ENCODE measurements around the gene CTNNA2. TPM values are rescaled to one million over a fixed set of nuclear protein-coding genes. Genes with fewer than 3 reads are reported as not detected.
A peak's percentile ranks its signal among the peaks of the same experiment; 100 is the strongest.

Gene CTNNA2
- total and polyA plus RNA-seq, 2 of the 8 experiments (the other 6 are each of a cell fraction or from before 2014, with no cell fraction given): 3.9 to 9.0 TPM

- no peaks in the 10 kb centered on the region for H3K79me1 ChIP-seq (ENCODE audit: low read depth, low read length)
- FAIRE-seq (no peak), DNase-seq (ENCODE audit: low read depth in 1 of 2, low spot score in 2 of 2) (no peak)
- H3K36me3 ChIP-seq (ENCODE audit: control insufficient read depth in 2 of 4, insufficient read depth in 4 of 4, low read length in 3 of 4): no peaks in the 10 kb centered on the region
- H4K91ac ChIP-seq (replicated peaks; ENCODE audit: insufficient read length, low read length): no peak overlapping the region
- TF ChIP-seq TBP (IDR thresholded peaks at IDR 0.05; ENCODE audit: low read depth, low read length) (no peak), YY1 (IDR thresholded peaks at IDR 0.05; ENCODE audit: low read depth, low read length) (no peak), TEAD4 (IDR thresholded peaks at IDR 0.05; ENCODE audit: low read depth, low read length) (no peak), BRCA1 (IDR thresholded peaks at IDR 0.05; ENCODE audit: low read depth, low read length) (no peak), CHD2 (IDR thresholded peaks at IDR 0.05; ENCODE audit: low read length) (no peak), GABPA (IDR thresholded peaks at IDR 0.05; ENCODE audit: borderline replicate concordance, insufficient read depth, low read length) (no peak), CREB1 (IDR thresholded peaks at IDR 0.05) (no peak), RFX5 (IDR thresholded peaks at IDR 0.05; ENCODE audit: borderline replicate concordance, low read depth, low read length) (no peak), RNF2 (IDR thresholded peaks at IDR 0.05; ENCODE audit: borderline replicate concordance, low read depth, low read length, missing control alignments, poor library complexity, severe bottlenecking) (no peak), EGR1 (IDR thresholded peaks at IDR 0.05; ENCODE audit: borderline replicate concordance, low read depth, low read length) (no peak), CBX5 (IDR thresholded peaks at IDR 0.05; ENCODE audit: low read depth, low read length) (no peak), PHF8 (conservative IDR thresholded peaks at IDR 0.05; ENCODE audit: low read depth, low read length) (no peak), JUN (IDR thresholded peaks at IDR 0.05; ENCODE audit: low read depth, low read length) (no peak), TCF12 (IDR thresholded peaks at IDR 0.05; ENCODE audit: low read depth, low read length) (no peak), POU5F1 (IDR thresholded peaks at IDR 0.05; ENCODE audit: low read depth, low read length) (no peak), POLR2A (IDR thresholded peaks at IDR 0.05; ENCODE audit: control extremely low read depth in 1 of 2, low read depth in 2 of 2, low read length in 2 of 2) (no peak)
- POLR2A ChIA-PET (ENCODE audit: partially characterized antibody): no interaction called here
- no peaks in the 10 kb centered on the region for H3K9me3 ChIP-seq (ENCODE audit: insufficient read depth in 2 of 2, low read depth in 1 of 2, low read length in 1 of 2)
- H3K79me2 ChIP-seq (ENCODE audit: control insufficient read depth in 1 of 2, insufficient read depth in 2 of 2, low read length in 2 of 2): no peaks in the 10 kb centered on the region
- no peaks in the 10 kb centered on the region for H3K23me2 ChIP-seq (ENCODE audit: low read depth, low read length)
- no peaks in the 10 kb centered on the region for H4K20me1 ChIP-seq (replicated peaks in 1 of 2; ENCODE audit: control insufficient read depth in 1 of 2, insufficient read depth in 2 of 2, low read length in 2 of 2)
- 0 out of 2 replicates have a peak overlapping the region, but pooled peaks have one; percentile 12 for H2BK12ac ChIP-seq (ENCODE audit: low read depth, low read length)
- H2BK5ac ChIP-seq (ENCODE audit: low read depth, low read length): no peak overlapping the region
- CTCF ChIA-PET (ENCODE audit: partially characterized antibody): no interaction called here
- no peak overlapping the region for H3K18ac ChIP-seq (ENCODE audit: extremely low read depth, low read length)
- H3K4me1 ChIP-seq (replicated peaks in 1 of 4; ENCODE audit: control insufficient read depth in 3 of 4, insufficient read depth in 4 of 4, low read length in 3 of 4): peaks cover 0 to 11% (median 6%) of the 10 kb centered on the region in 4 experiments; a peak in 3 of 7 replicates
- no peaks in the 10 kb centered on the region for H3K27me3 ChIP-seq (replicated peaks in 1 of 4; ENCODE audit: control insufficient read depth in 3 of 4, extremely low read depth in 1 of 4, insufficient read depth in 3 of 4, low read length in 3 of 4)
- H3K9ac ChIP-seq (replicated peaks in 1 of 4; ENCODE audit: extremely low read depth in 1 of 4, low read depth in 3 of 4, low read length in 3 of 4): no peak overlapping the region
- H3K14ac ChIP-seq (ENCODE audit: insufficient read length): no peak overlapping the region
- H4K8ac ChIP-seq (ENCODE audit: extremely low read depth, insufficient read depth, low read length): no peak overlapping the region
- no peak overlapping the region for H3K56ac ChIP-seq (replicated peaks; ENCODE audit: insufficient read length, low read depth, low read length)
- H3K4ac ChIP-seq (replicated peaks; ENCODE audit: insufficient read length, low read depth, low read length): no peak overlapping the region
- WGBS, 2 experiments (ENCODE audit: extremely low coverage in 1 of 2, insufficient coverage in 1 of 2, insufficient read length in 1 of 2, insufficient replicate concordance in 2 of 2, low coverage in 1 of 2, low lambda C conversion rate in 2 of 2, missing lambda C conversion rate in 1 of 2): 84% methylated on average over 6 of the region's 6 CpGs; no CpG with 5 or more reads in 1 of the 2 experiments
- H3K23ac ChIP-seq (ENCODE audit: insufficient read length): no peak overlapping the region
- H3K4me3 ChIP-seq (ENCODE audit: extremely low read depth in 1 of 4, insufficient read depth in 2 of 4, low read depth in 3 of 4, low read length in 4 of 4): no peak overlapping the region
- no peak overlapping the region for H2BK20ac ChIP-seq (ENCODE audit: low read length)
- no peak overlapping the region for H3K27ac ChIP-seq (ENCODE audit: low read depth, low read length)
- no peak overlapping the region for H2AFZ ChIP-seq (ENCODE audit: low read length)
- H2BK120ac ChIP-seq (replicated peaks; ENCODE audit: low read depth, low read length): no peak overlapping the region
- H2AK5ac ChIP-seq (ENCODE audit: low read depth, low read length): no peak overlapping the region
- H3K4me2 ChIP-seq (ENCODE audit: insufficient read depth in 1 of 2, low read depth in 2 of 2, low read length in 2 of 2): no peak overlapping the region
- H2BK15ac ChIP-seq (ENCODE audit: low read length): no peak overlapping the region
- no peak overlapping the region for H4K5ac ChIP-seq (ENCODE audit: insufficient read length, low read depth, low read length)
These were observed 454.0 kb downstream of the CTNNA2 start for GRCh38 chr2:79966882-79967281.

Data from H1 (cell line).